ENCODE data around the gene CFAP68. TPM values are rescaled to one million over a fixed set of nuclear protein-coding genes. Genes with fewer than 3 reads are reported as not detected.

CFAP68 gene
- total RNA-seq, 1 donor from 2014 or later: 18.8 TPM

GRCh38 chr11:111934306-111934705 lies 55.0 kb downstream of the CFAP68 start:
- ATAC-seq (no peak), DNase-seq (ENCODE audit: low spot score) (no peak)
- intact Hi-C loops (cut with DNase I): no loop called here

Other genes starting within 250 kb of the CFAP68 start
- 37.7 TPM for gene PPP2R1B, start 113.2 kb upstream of the CFAP68 start, total RNA-seq
- gene ALG9, start 8.0 kb upstream of the CFAP68 start, total RNA-seq: 27.6 TPM
- 1.7 TPM for gene FDXACB1, start 376 bp upstream of the CFAP68 start, total RNA-seq
- 1,238 TPM for gene CRYAB, start 32.2 kb downstream of the CFAP68 start, total RNA-seq
- 14.4 TPM for gene HSPB2, start 33.2 kb downstream of the CFAP68 start, total RNA-seq
- not detected for gene C11orf52, start 39.4 kb downstream of the CFAP68 start, total RNA-seq
- 45.2 TPM for gene DIXDC1, start 57.8 kb downstream of the CFAP68 start, total RNA-seq
- 19.4 TPM for gene DLAT, start 145.9 kb downstream of the CFAP68 start, total RNA-seq
- 1.8 TPM for gene PIH1D2, start 194.5 kb downstream of the CFAP68 start, total RNA-seq
- 18.1 TPM for gene NKAPD1, start 194.8 kb downstream of the CFAP68 start, total RNA-seq
- gene TIMM8B, start 207.2 kb downstream of the CFAP68 start, total RNA-seq: 30.8 TPM
- gene SDHD, start 207.3 kb downstream of the CFAP68 start, total RNA-seq: 75.5 TPM